22Rv1 (cell line): Measurements from ENCODE around the gene ERGIC1.

Experiments used
- ZFX ChIP-seq: fragments of 450-650 bp; IDR thresholded peaks from 2 replicates; pipeline ENCODE4 v1.6.1; 2017; ENCODE audit warnings: antibody characterized with exemption, borderline replicate concordance
- TF ChIP-seq, protein P1 (sequence below): fragments of 450-650 bp; IDR thresholded peaks from 2 replicates; pipeline ENCODE4 v1.5.1; 2017; ENCODE audit warnings: mild to moderate bottlenecking

DNA sequence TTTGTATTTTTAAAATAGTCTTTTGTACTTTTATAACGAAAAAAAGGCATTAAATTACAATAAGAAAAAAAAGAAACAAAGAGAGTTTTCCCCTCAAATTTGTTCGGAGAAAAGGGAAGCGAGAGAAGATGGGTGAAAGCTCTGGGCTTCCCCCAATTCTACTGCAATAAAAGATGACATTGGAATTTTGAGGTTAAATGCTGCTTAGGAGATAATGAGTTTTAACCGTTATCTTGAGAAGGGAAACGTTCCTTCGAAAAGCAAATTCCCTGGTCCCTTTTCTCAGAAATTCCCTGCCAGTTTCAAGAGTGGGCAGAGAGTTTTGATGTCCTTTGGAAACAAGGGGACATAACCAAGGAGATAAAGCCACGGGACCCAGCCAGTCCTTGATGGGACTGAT is 18.4 kb upstream of the ERGIC1 start:
- TF ChIP-seq, protein P1, sequence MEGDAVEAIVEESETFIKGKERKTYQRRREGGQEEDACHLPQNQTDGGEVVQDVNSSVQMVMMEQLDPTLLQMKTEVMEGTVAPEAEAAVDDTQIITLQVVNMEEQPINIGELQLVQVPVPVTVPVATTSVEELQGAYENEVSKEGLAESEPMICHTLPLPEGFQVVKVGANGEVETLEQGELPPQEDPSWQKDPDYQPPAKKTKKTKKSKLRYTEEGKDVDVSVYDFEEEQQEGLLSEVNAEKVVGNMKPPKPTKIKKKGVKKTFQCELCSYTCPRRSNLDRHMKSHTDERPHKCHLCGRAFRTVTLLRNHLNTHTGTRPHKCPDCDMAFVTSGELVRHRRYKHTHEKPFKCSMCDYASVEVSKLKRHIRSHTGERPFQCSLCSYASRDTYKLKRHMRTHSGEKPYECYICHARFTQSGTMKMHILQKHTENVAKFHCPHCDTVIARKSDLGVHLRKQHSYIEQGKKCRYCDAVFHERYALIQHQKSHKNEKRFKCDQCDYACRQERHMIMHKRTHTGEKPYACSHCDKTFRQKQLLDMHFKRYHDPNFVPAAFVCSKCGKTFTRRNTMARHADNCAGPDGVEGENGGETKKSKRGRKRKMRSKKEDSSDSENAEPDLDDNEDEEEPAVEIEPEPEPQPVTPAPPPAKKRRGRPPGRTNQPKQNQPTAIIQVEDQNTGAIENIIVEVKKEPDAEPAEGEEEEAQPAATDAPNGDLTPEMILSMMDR: no peak
- TF ChIP-seq ZFX: no peak
